GM18511 (cell line): Measurements from ENCODE around the gene SSX2.
"Not testable (repeated sequence)": the region's sequence is repeated elsewhere in the genome, so short reads cannot be mapped to it uniquely, and the experiment has no call there.

ENCODE experiments used
- ATAC-seq: cut with Tn5 transposase; IDR thresholded peaks from one replicate; pipeline ENCODE4 v1.9.1; 2021; ENCODE audit warnings: mild to moderate bottlenecking, moderate library complexity; ENCODE audit not compliant: unreplicated experiment

Gene SSX2, protein sequence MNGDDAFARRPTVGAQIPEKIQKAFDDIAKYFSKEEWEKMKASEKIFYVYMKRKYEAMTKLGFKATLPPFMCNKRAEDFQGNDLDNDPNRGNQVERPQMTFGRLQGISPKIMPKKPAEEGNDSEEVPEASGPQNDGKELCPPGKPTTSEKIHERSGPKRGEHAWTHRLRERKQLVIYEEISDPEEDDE

DNA sequence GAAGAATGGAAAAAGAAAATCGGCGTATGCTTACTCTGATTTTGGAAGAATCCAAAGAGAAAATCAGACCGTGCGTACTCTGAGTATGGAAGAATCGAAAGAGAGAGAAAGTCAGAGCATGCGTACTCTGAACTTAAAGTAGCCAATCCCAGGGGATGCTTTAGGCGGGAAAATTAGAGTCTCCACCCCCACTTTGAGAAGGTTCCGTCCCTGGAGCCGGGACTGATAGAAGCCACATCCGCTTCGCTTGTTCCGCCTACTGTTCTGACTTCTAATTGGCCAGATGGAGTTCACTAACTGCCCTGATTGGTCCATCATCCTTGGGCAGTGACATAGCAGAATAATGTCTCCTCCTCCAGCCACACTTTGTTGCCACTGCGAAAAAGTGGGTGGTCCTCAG is at the start of gene SSX2:
Gene SSX2, minus strand, starts transcription at position 101 of the 400 bp plus-strand sequence. CDS start 1,429 bp downstream, outside the sequence.
- ATAC-seq: not testable (repeated sequence)

DNA sequence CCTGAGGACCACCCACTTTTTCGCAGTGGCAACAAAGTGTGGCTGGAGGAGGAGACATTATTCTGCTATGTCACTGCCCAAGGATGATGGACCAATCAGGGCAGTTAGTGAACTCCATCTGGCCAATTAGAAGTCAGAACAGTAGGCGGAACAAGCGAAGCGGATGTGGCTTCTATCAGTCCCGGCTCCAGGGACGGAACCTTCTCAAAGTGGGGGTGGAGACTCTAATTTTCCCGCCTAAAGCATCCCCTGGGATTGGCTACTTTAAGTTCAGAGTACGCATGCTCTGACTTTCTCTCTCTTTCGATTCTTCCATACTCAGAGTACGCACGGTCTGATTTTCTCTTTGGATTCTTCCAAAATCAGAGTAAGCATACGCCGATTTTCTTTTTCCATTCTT is 44.0 kb upstream of the SSX2 start, which contains the start of gene SSX2B:
Gene SSX2B, plus strand, starts transcription at position 301 of the 400 bp plus-strand sequence. CDS start 1,429 bp downstream, outside the sequence.
- ATAC-seq: not testable (repeated sequence)

DNA sequence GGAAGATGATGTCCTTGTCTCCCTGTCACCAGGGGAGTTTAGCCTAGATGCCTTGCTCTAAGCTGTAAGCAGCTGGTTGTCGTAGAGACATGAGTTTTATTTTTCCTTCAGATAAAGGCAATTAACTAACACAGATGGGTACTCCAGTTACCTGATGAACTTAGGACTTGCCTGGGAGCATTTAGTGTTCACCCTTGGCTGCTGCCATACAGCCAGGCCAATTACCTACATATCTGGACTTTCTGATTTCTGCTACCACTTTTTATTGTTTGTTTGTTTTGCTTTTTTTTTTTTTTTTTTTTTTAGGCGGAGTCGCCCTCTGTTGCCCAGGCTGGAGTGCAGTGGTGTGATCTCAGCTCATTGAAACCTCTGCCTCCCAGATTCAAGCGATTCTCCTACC is 14.9 kb downstream of the SSX2 start:
- ATAC-seq: not testable (repeated sequence)

DNA sequence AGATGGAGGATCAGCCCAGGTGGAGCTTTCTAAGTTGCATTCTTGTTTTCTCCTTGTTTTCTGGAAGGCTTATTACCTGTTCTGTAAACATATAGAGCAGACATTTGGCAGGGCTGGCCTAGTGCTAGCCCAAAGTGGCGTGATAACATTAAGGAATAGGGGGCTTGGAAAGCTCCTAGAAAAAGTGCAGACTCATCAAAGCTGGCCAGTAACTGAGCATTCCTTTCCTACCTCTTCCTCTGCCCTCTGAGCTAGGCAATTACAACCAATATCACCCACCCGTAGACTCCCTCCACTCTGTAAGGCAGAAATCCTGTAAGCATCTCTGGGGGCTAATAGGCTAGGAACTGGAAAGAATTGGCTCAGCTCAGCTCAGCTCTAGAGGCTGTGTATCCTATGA is 44.8 kb downstream of the SSX2 start:
- ATAC-seq: not testable (repeated sequence)

DNA sequence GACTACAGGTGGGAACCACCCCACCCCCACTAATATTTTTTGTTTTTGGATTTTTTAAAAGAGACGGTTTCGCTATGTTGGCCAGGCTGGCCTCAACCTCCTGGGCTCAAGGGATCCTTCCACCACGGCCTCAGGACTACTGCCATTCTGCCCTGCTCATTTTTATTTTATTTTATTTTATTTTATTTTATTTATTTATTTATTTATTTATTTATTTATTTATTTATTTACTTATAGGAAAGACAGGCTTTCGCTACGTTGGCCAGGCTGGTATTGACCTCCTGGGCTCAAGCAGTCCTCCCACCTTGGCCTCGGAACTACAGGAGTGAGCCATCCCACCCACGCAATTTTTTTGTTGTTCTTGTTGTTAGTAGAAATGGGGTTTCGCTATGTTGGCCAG is 51.5 kb downstream of the SSX2 start:
- ATAC-seq: not testable (repeated sequence)

DNA sequence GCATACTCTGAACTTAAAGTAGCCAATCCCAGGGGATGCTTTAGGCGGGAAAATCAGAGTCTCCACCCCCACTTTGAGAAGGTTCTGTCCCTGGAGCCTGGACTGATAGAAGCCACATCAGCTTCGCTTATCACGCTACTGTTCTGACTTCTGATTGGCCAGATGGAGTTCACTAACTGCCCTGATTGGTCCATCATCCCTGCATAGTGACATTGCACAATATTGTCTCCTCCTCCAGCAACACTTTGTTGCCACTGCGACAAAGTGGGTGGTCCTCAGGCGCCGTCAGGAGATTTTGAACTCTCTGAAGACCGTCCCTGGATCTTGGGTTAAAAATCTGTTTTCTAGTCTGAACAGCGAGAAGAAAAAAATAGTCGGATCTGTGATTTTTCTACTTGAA is 52.2 kb downstream of the SSX2 start, which contains the start of gene SSX7:
Gene SSX7, minus strand, starts transcription at position 101 of the 400 bp plus-strand sequence. CDS start 1,428 bp downstream, outside the sequence.
- not testable (repeated sequence) for ATAC-seq

DNA sequence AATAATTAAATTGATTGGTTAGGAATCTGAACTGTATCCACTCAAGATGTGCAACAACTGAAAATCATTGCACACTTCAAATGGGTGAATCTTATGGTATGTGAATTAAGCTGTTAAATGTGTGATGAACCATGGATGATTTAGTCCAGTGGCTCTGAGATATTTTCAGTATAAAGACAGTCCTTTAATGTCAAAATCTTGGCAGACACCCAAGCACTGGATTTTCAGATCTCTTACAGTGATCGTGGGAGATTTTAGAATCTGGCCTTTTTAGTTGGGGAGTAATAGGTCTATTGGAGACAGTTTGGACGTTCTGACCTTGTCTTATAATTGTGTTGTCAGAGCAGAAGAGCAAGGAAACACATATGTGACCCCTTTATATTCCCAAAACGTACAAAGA is 56.3 kb downstream of the SSX2 start:
- ATAC-seq: not testable (repeated sequence)

DNA sequence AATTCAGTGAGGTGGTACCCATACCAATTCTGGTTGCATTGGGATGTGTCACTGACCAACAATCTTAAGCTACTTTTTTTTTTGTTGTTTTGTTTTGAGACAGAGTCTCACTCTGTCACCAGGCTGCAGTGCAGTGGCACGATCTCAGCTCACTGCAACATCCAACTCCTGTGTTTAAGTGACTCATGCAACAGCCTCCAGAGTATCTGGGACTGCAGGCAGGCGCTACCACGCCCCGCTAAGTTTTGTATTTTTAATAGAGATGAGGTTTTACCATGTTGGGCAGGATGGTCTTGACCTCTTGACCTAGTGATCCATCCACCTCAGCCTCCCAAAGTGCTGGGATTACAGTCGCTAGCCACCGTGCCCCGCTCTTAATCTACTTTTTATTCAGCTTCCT is 58.0 kb downstream of the SSX2 start:
- not testable (repeated sequence) for ATAC-seq
